Heart right ventricle (tissue), 16 donors: ENCODE measurements around the gene ETS1. TPM values are rescaled to one million over a fixed set of nuclear protein-coding genes. Genes with fewer than 3 reads are reported as not detected.

Experiments
- ATAC-seq, 8 donors: fragments of 200-7000 bp; cut with Tn5 transposase; one replicate each; pipeline ENCODE4 v1.9.1; 2020; ENCODE audit warnings: mild to moderate bottlenecking in 8 of 8, moderate library complexity in 8 of 8, moderate number of reproducible peaks in 1 of 8
- DNase-seq, 2 donors: peaks; one replicate each; pipeline ENCODE4 v3.0.0-alpha.2; 2020
- H3K27ac ChIP-seq, 10 donors: fragments of 200-600 bp; sonication (generic) in 2 of 10; one replicate each; pipeline versions ENCODE4 v1.5.0 to v1.8.0; 2020 to 2022; ENCODE audit warnings: mild to moderate bottlenecking in 3 of 10
- H3K27me3 ChIP-seq, 7 donors: fragments of 200-600 bp; one replicate each; pipeline ENCODE4 v1.8.0; 2021 to 2022; ENCODE audit warnings: mild to moderate bottlenecking in 2 of 7
- H3K36me3 ChIP-seq, 9 donors: fragments of 200-600 bp; sonication (generic) in 1 of 9; one replicate each; pipeline versions ENCODE4 v1.5.0 to v1.8.0; 2020 to 2022; ENCODE audit warnings: mild to moderate bottlenecking in 2 of 9
- H3K4me1 ChIP-seq, 9 donors: fragments of 200-600 bp; sonication (generic) in 1 of 9; one replicate each; pipeline versions ENCODE4 v1.5.0 to v1.8.0; 2020 to 2022; ENCODE audit warnings: mild to moderate bottlenecking in 4 of 9
- H3K4me3 ChIP-seq, 10 donors: fragments of 200-600 bp; sonication (generic) in 2 of 10; one replicate each; pipeline versions ENCODE4 v1.5.0 to v1.8.0; 2020 to 2022; ENCODE audit warnings: mild to moderate bottlenecking in 7 of 10, moderate library complexity in 2 of 10
- H3K9me3 ChIP-seq, 11 donors: fragments of 200-600 bp in 10 of 11; sonication (generic) in 2 of 11; one replicate each; pipeline versions ENCODE4 v1.5.0 to v1.8.0; 2013 to 2022; ENCODE audit warnings: mild to moderate bottlenecking in 2 of 11, control low read depth in 1 of 11, moderate library complexity in 1 of 11
- whole genome bisulfite sequencing, 2 donors: extraction: QIAGEN DNeasy Blood & Tissue Kit; methylation state at CpG; one replicate each; pipeline ENCODE4 v1.1.7; 2013; ENCODE audit warnings: inconsistent platforms in 1 of 2; 5-methylcytosine and 5-hydroxymethylcytosine counted together
- intact Hi-C, 10 donors: fragments of 100-400 bp; cut with DNase I; formaldehyde crosslinking; loops; one replicate each; pipeline versions ENCODE4 v1.11.1 to v1.14.2; 2022
- polyA plus RNA-seq, 2 donors: library from polyadenylated mRNA; stranded (reverse); fragments of 200-250 nt; gene quantifications; one replicate each; pipeline ENCODE4 v1.2.3, GENCODE V29; 2013
- total RNA-seq, 10 donors: library from RNA; stranded (reverse); fragmentation: NEBNext Ultra II Directional in 3 of 10; extraction: Animal tissue kit (Norgen Biotek cat#: 25700) in 3 of 10; gene quantifications; one replicate each; pipeline versions ENCODE4 v1.2.1 to v1.2.4, GENCODE V29; 2021 to 2023
- TF ChIP-seq, protein P1 (sequence below), 9 donors: fragments of 200-600 bp; sonication (generic) in 2 of 9; IDR thresholded peaks; one replicate each; pipeline versions ENCODE4 v1.5.0 to v1.8.0; 2021 to 2022; ENCODE audit warnings: antibody characterized with exemption in 9 of 9, mild to moderate bottlenecking in 5 of 9, moderate library complexity in 1 of 9
- donor health status: Arrhythmogenic right ventricular cardiomyopathy.
- donor health status: ischemic (EF 13 %, LVEDD 7.1; RV severe dilation, severe dysfunction).
- donor health status: healthy with polysubstance abuse.
- donor health status: DM: no; HTN: yes; CAD: no.
- donor health status: DM: no; HTN: no; CAD: no.
- donor health status: ischemic (EF 25% LVEDD 6.9; RV normal size, moderate dysfunction).
- donor health status: ischemic (EF 25% LVEDD 5.7; RV mildly dilated, moderate dysfunction).
- donor health status: healthy.
- donor health status: DM: yes; HTN: yes; CAD: no.
- donor health status: Ischemic cardiomyopathy.
- donor health status: ischemic (EF 35%, LVEDD 5.7; RV mildly dilated, moderate dysfunction).
- donor health status: nonischemic (EF 11% LVEDD 7.7; RV severe dilation, severe dysfunction).
- donor health status: DM: yes; HTN: yes; CAD: no.
- donor health status: PGD.
- donor health status: ischemic (EF 29% LVEDD 5.4; RV normal size, mild dysfunction).
- donor health status: nonischemic (EF 23%, LVEDD 6.1; RV moderate dilation, normal function).

Gene ETS1
- total and polyA plus RNA-seq, 12 donors, result 21.3 to 93.4 (median 50.7) TPM

DNA sequence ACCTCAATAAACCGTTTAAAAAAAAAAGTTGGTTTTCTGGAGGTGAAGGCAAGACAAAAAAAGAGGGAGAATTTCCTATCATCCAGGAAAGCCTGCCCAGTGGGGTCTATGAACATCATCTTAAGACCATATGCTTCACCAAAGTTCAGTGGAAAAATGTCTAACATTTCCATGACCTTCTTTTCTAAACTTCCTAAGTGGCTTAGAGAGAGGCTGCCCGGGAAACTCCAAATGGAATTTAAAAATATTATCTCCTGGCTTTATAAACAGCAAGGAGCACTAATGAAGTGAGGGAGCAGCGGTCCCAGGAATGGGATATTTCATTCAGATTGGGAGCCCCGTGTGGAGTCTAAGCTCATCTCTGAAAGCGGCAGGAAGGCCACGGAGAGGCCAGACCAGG, 46.9 kb downstream of the ETS1 start:
- Histone ChIP-seq H3K36me3 (no peaks in the 10 kb centered on the region), H3K27ac (no peak overlapping the region), H3K4me3 (no peak overlapping the region), H3K9me3 (no peaks in the 10 kb centered on the region), H3K4me1 (peaks cover 5 to 49% (median 22%) of the 10 kb centered on the region in 9 donors), H3K27me3 (no peaks in the 10 kb centered on the region)
- intact Hi-C loops, result loop anchor here in 1 of 10 donors (10.0 kb wide), 1 partner anchor 294 kb away; no protein-coding TSS in a partner anchor
- DNase-seq, result no peak
- WGBS, 2 donors, result 86 to 87% methylated on average over 6 of the region's 6 CpGs
- no peak for ATAC-seq
- TF ChIP-seq, protein P1, sequence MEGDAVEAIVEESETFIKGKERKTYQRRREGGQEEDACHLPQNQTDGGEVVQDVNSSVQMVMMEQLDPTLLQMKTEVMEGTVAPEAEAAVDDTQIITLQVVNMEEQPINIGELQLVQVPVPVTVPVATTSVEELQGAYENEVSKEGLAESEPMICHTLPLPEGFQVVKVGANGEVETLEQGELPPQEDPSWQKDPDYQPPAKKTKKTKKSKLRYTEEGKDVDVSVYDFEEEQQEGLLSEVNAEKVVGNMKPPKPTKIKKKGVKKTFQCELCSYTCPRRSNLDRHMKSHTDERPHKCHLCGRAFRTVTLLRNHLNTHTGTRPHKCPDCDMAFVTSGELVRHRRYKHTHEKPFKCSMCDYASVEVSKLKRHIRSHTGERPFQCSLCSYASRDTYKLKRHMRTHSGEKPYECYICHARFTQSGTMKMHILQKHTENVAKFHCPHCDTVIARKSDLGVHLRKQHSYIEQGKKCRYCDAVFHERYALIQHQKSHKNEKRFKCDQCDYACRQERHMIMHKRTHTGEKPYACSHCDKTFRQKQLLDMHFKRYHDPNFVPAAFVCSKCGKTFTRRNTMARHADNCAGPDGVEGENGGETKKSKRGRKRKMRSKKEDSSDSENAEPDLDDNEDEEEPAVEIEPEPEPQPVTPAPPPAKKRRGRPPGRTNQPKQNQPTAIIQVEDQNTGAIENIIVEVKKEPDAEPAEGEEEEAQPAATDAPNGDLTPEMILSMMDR (IDR thresholded peaks at IDR 0.05), result no peak

DNA sequence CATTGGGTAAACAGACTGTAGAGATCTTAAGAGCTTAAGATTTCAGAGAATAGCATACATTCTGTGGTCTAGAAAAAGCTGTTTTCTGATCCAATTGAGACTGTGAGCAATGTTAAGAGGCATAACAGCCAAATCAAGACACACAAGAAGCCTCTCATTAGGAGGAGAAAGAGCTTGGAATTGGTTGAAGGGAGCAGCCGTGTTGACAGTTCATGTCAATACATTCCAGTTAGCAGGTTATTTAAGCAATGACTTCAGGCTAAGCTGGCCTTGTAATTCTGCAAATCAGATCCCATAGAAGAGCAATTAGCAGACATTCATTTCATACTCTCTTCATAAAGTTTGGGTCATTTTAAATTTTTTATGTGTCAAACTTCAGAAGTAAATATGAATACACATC, 50.9 kb downstream of the ETS1 start:
- WGBS, 2 donors, result 95 to 100% methylated on average over 1 of the region's 1 CpG
- TF ChIP-seq, protein P1 (IDR thresholded peaks at IDR 0.05), result no peak

DNA sequence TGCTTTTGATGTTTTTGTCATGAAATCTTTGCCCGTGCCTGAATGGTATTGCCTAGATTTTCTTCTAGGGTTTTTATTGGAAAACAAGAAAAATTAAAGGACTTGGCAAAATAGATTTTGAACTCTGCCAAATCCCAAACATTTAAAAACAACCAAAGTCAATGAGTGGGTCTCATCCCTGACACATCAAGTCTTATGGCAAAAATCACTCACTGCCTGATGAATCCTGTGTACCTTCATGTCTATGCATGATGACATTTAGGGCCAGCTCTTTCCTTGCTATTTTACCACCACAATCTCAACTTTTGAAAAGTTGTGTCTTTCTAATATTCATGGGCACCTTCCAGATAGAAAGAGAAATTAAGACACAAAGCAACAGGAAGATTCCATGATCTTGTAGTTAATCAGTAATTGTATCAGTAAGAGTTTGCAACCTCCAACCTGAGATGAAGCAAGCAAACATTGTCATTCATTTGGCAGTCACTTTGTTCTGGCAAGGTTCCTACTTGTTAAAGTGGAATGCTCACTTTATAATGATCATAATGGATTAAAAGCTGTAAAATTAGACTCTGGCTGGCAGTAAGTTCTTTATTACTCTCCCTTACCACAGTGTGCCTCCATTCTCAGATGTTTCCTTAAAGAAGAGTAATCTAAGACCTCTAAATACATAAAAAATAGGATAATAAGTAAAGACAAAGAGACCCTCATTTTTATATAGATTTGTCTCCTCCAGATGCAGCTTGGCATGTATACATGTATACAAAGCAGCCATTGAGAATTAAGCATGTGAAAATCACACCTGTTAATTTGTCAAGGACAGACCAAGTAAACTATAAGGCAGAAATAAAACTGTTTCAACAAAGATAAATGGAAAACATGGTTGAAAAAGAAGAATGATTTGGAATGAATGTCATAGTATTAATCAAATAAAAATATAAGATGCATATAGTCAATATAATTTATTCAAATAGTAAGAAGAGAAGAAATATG, 51.6 kb downstream of the ETS1 start:
- DNase-seq, result no peak
- Histone ChIP-seq H3K27ac (no peak overlapping the region), H3K36me3 (no peaks in the 10 kb centered on the region), H3K9me3 (no peaks in the 10 kb centered on the region), H3K4me1 (peaks cover 0 to 34% (median 4%) of the 10 kb centered on the region in 9 donors), H3K27me3 (no peaks in the 10 kb centered on the region), H3K4me3 (no peak overlapping the region)
- intact Hi-C loops, result no loop called here
- TF ChIP-seq, protein P1 (IDR thresholded peaks at IDR 0.05), result no peak
- WGBS, 2 donors, result 94 to 100% methylated on average over 1 of the region's 1 CpG
- no peak for ATAC-seq

More for the DNA sequence above, 50.9 kb downstream of the ETS1 start:
- intact Hi-C loops, result no loop called here
- Histone ChIP-seq H3K27ac (no peak overlapping the region), H3K27me3 (no peaks in the 10 kb centered on the region), H3K9me3 (no peaks in the 10 kb centered on the region), H3K4me3 (no peak overlapping the region), H3K4me1 (peaks cover 0 to 28% (median 0%) of the 10 kb centered on the region in 9 donors), H3K36me3 (no peaks in the 10 kb centered on the region)
- DNase-seq (no peak), ATAC-seq (no peak)

DNA sequence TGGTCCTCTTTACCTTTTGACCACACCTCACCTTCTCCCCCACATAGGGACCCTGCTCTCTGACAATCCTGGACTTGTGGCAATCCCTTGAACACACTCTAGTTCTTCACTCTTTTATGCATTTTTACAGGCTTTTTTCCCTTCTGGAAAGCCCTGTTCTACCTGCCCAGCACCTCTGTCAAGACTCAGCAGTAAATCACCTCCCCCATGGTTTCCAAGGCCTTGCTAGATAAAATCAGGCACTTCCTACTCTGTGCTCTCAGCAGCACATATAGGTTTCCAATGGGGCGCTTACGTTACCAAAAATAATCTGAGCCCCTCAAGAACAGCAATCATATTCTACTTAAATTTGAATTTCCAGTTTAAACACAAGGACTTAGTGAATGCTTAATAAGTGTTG, 53.9 kb downstream of the ETS1 start:
- Histone ChIP-seq H3K27ac (no peak overlapping the region), H3K27me3 (no peaks in the 10 kb centered on the region), H3K4me1 (peaks cover 0 to 46% (median 15%) of the 10 kb centered on the region in 9 donors), H3K36me3 (no peaks in the 10 kb centered on the region), H3K9me3 (no peaks in the 10 kb centered on the region), H3K4me3 (no peak overlapping the region)
- TF ChIP-seq, protein P1 (IDR thresholded peaks at IDR 0.05), result no peak
- DNase-seq (no peak), ATAC-seq (no peak)
- WGBS, 2 donors, result 94 to 99% methylated on average over 2 of the region's 2 CpGs
- intact Hi-C loops, result no loop called here
